HL-60/S4 treated with phorbol 12-myristate 13-acetate at 8.2 ng/mL for 4 days and 3 days (cell line): ENCODE data around the gene LETMD1.
"Not testable (repeated sequence)": the region's sequence is repeated elsewhere in the genome, so short reads cannot be mapped to it uniquely, and the experiment has no call there.

Experiments
- in situ Hi-C: fragments of 300-500 bp; cut with MboI; formaldehyde crosslinking; loops from 2 replicates; pipeline ENCODE4 v1.15.0; 2022; ENCODE audit warnings: low sequenced_read_pairs

The LETMD1 gene, protein sequence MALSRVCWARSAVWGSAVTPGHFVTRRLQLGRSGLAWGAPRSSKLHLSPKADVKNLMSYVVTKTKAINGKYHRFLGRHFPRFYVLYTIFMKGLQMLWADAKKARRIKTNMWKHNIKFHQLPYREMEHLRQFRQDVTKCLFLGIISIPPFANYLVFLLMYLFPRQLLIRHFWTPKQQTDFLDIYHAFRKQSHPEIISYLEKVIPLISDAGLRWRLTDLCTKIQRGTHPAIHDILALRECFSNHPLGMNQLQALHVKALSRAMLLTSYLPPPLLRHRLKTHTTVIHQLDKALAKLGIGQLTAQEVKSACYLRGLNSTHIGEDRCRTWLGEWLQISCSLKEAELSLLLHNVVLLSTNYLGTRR

DNA sequence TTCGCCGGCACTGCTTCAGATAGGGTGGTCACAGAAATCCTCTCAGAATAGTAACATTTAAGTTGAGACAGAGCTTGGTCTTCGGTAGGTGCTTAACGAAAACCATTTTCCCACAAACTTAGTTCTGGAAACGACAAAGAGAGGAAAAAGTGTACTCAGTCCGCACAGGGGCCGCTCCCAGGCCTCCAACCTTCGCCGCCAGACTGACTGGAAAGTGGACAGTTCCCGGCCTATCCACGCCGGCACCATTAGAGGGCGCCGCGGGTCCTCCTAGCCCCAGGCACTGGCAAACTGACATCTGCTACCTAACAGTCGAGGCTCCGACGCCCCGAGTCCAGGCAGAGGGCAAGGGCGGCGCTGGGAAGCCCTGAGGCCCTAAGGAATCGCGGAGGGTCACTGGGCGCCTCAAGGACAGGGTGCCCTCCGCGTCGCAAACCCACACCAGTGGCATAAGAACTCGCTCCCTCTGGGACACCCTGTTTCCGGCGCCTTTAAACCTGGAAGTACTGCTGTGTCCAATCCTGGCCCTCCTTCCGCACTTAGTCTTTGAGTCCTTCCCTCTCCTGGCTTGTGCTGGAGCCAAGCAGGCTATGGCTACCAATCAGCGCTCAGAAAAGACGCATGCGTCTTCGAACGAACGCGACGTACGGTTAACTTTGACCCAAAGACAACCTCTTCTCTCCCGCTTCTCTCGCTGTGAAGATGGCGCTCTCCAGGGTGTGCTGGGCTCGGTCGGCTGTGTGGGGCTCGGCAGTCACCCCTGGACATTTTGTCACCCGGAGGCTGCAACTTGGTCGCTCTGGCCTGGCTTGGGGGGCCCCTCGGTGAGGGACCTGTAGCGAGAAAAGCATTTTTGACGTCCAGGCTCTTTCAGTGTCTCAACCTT, at the start of gene LETMD1:
Gene LETMD1, plus strand, starts transcription at position 673 of the 886 bp plus-strand sequence. Its CDS starts 30 bp downstream, at position 703.
- in situ Hi-C loops, result no loop called here

DNA sequence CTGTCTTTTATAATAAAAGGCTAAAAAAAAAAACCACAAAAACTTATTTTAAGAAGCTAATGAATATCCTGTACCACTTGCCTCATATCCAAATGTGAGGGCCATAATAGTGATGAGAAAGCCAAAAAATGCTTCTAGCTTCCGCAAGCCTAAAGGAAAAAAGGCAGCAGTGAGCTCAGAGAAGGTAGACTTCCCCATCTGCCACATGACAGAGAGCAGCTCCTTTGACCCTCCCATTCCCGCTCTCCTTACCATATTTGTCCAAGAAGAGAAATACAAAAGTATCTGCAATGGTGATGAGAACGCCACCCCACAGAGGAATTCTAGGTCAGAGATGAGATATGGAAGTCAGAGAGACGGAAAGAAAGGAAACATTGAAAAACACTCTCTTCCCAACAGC, 49.0 kb upstream of the LETMD1 start:
- in situ Hi-C loops, result no loop called here

DNA sequence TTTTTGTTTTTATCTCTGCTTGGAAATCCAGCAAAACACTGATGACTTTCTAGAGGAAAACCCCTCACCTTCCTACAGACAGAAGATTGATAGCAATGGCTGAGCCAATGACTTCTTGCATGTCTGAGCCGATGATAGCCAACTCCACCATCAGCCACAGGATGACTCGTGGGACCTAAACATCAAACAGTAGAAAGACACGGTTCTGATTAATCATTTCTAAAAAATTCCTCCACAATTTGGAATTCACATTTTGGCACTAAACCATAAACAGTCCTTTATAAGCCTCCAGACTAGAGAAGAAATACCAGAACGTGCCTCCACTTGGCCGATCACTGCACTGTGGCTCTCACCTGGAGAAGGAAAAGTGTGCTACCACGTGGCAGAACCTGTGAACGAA, 47.9 kb upstream of the LETMD1 start:
- in situ Hi-C loops, result no loop called here

- in situ Hi-C loops, result no loop called here
Measured at GRCh38 chr12:51001799-51002198, 46.3 kb upstream of the LETMD1 start.

DNA sequence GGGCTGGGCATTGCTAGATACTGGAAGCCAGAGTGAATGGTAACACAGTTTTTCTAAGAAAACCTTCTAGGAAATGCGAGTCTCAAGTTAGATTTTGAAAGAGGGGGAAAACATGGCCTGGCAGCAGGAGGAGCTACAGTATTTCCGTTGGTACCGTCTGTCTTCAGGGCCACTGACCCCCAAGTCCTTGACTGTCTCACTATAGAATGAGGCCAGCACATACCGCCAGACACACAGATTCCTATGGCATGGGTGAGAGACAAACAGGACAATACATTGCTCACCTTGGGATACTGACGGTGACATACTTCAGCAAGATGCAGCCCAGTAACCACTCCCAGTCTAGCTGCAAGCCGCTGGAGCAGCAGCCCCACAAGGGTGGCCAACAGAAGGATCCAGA, 43.6 kb upstream of the LETMD1 start:
- in situ Hi-C loops, result no loop called here

DNA sequence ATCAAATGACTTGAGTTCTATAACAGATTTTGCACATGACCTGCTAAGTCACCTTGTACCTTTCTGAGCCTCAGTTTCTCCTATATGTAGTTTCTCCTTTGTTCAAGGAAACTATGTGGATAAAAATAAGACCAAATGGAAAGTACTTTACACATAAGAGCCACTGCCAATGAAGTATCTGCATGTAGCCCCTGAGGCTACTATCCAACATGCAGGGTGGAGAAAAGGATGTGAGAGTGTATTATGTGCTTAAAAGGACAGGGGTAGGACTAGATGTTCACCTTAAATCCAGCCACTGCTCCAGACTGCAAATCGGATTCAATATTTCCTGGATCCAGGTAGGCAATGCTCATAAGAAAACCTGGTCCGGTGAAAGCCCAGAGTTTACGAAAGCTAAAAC, 43.1 kb upstream of the LETMD1 start:
- in situ Hi-C loops, result no loop called here

- in situ Hi-C loops, result no loop called here
Measured at GRCh38 chr12:51005671-51006070, 42.5 kb upstream of the LETMD1 start.

DNA sequence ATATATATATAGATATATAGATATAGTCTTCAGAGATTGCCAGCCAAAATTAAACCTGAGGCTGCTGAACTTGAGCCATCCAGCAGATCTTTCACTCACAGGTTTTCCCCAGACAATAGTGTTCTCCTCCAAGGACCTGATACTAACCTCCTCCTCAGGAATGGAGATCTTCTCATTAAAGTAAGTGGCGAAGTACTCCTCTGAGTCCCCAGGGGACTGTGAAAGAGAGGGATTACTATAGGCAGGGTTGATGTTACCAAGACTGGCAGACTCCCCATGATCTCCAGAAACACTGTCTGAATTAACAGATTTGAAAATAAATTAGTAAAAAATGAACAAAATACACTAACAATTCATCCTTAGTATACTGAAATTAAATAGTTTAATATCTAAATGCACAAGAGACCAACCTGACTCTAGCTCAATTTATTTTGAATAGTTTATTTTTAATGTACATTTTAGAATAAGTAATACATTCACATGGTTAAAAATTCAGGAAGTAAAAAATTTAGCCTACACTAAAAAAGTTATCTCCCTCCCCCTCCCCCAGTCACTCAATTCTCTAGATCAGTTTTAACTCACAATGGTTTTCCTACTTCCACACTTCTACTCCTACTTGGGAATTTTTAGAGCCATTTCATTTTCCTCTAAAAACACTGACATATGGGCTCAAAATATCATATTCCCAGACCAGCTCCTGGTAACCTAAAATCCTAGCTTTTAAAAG, 39.6 kb upstream of the LETMD1 start:
- in situ Hi-C loops, result no loop called here

- in situ Hi-C loops, result no loop called here
Measured at GRCh38 chr12:51009056-51009440, 39.1 kb upstream of the LETMD1 start.

DNA sequence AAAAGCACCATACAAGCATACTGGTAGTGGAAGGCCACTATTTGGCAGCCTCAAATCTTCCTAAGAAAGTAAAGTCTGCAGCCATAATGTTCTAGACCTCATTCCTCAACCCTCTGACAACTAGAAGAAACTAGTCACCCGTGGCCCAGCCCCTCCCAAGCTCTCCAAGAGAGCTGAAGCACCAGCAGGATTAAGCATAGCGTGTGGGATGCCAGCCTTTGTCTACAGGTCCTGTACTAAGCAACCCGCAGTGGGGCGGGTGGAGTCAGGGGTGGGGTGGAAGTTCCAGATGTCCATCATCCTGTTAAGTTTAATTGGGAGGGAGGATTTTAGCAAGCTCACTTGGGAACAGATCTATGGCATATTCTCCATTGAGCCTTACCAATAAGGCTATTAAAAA, 36.2 kb upstream of the LETMD1 start:
- in situ Hi-C loops, result no loop called here

DNA sequence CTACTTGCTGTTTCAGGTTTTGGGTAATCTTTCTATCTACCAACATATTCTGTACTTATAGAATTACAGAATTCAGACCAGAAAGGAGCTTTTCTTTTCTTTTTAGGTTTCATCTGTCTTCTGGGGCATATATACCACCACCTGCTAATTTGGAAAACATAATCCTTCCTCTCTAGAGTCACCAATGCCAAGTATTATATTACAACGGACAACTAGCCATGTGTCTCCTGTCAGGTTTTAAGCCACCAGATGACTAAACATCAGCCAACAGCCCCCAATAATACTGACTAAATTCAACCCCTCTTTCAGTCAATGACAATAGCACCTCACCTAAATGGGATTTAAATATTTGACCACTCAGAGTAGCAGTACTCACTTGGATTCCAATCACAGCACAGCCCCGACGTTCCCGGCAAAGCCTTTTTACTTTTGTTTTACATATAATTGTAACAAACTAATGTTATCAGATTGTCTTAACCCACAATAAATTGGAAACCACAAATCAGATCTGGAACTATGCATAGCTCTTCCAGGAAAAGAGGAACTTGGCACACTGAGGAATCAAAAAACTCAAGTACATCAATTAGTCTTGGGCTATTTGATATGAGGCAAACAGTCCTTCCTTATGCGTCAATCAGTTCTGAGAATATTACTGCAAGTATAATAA, 35.4 kb upstream of the LETMD1 start:
- in situ Hi-C loops, result no loop called here

GRCh38 chr12:51013441-51013840, 34.7 kb upstream of the LETMD1 start:
- in situ Hi-C loops, result no loop called here

DNA sequence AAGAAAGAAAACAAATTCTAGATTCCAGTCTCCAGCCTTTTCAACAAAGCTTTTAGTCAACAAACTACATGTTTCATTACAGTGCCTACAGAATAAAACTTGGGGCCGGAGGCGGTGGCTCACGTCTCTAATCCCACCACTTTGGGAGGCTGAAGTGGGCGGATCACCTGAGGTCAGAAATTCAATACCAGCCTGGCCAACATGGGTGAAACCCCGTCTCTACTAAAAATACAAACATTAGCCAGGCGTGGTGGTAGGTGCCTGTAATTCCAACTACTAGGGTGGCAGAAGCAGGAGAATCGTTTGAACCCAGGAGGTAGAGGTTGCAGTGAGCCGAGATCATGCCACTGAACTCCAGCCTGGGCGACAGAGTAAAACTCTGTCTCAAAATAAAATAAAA, 33.7 kb upstream of the LETMD1 start:
- in situ Hi-C loops, result not testable (repeated sequence)

DNA sequence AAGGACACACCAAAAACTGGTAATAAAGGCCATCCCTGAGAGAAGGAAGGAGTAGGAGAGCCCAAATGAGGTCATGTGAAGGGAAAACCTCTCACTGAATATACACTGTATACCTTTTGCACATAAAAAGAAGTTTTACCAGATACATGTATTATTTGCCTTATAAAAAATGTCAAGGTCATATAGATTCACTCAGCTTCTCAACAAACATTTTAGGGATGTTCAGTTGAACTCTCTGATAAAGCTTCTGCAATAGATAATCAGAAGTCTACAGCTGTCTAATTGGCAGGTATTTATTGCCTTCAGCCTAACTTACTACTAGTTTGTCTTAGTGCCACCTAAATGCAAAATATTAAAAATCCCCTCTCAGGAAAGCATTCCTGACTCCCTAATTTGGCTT, 30.7 kb upstream of the LETMD1 start:
- in situ Hi-C loops, result no loop called here

DNA sequence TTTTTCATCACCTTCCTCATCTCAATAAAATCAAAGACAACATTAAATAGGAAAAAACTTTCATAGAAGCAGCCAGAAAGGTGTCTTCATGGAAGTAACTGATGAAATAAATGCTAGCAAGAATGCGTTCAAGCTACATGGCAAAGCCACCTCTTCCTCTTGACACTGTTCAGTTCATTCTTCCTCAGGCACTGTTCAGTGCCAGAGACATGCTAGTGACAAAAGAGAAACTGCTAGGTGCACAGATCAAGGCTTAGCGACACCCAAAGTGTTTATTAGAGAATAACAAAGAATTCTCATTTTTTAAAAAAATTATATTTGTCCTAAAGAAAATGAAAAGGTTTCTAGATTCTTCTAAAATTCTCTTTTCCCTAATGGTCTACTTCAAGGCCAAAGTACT, 29.2 kb upstream of the LETMD1 start:
- in situ Hi-C loops, result no loop called here

DNA sequence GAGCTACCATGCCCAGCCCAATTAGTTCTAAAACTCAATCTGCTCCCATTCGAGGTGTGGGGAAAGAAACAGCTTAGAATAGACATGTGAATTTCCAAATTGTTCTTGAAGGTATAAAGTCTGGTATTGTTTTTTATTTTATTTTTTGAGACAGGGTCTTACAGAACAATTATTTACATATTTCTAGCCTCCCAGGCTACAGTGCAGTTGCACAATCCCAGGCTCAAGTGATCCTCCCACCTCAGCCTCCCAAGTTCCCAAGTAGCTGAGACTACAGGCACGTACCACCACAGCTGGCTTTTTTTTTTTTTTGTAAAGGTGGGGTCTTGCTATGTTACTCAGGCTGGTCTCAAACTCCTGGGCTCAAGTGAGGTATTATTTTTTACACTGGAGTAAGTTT, 28.2 kb upstream of the LETMD1 start:
- in situ Hi-C loops, result no loop called here

- in situ Hi-C loops, result no loop called here
Measured at GRCh38 chr12:51020448-51021182, 27.5 kb upstream of the LETMD1 start.

GRCh38 chr12:51021694-51022093, 26.4 kb upstream of the LETMD1 start:
- in situ Hi-C loops, result no loop called here

- in situ Hi-C loops, result no loop called here
Measured at GRCh38 chr12:51023625-51024382, 24.3 kb upstream of the LETMD1 start.
